GM18526 (cell line): ENCODE data around the gene SSR4.

ENCODE experiments used
- POLR2A ChIP-seq: IDR thresholded peaks from 3 replicates; pipeline ENCODE4 v1.6.1; 2011; ENCODE audit not compliant: insufficient read length; ENCODE audit errors: extremely low read depth

Gene SSR4

GRCh38 chrX:153794018-153794896 lies at the start of gene SSR4, which contains the start of gene IDH3G:
TSS of gene SSR4 (plus strand) at chrX:153794668. CDS start at chrX:153794688, 20 bp downstream.
TSS of gene IDH3G (minus strand) at chrX:153794375. CDS start at chrX:153794326, 49 bp downstream.
- peak; percentile 56 for TF ChIP-seq POLR2A

- TF ChIP-seq POLR2A = no peak
Observed at GRCh38 chrX:153746359-153746758, 48.1 kb upstream of the SSR4 start.

- no peak for TF ChIP-seq POLR2A
Observed at GRCh38 chrX:153750127-153750774, 44.2 kb upstream of the SSR4 start.

GRCh38 chrX:153755136-153755535 lies 39.3 kb upstream of the SSR4 start:
- TF ChIP-seq POLR2A = no peak

- no peak for TF ChIP-seq POLR2A
Observed at GRCh38 chrX:153761863-153762262, 32.6 kb upstream of the SSR4 start.

GRCh38 chrX:153762626-153763173 lies 31.8 kb upstream of the SSR4 start:
- no peak for TF ChIP-seq POLR2A

- no peak for TF ChIP-seq POLR2A
Observed at GRCh38 chrX:153763298-153763932, 31.1 kb upstream of the SSR4 start.

GRCh38 chrX:153763989-153764755 lies 30.3 kb upstream of the SSR4 start, which contains the start of gene PLXNB3:
TSS of gene PLXNB3 (plus strand) at chrX:153764249. CDS start at chrX:153765536, 1,287 bp downstream.
- no peak for TF ChIP-seq POLR2A

GRCh38 chrX:153764786-153765137 lies 29.7 kb upstream of the SSR4 start:
- no peak for TF ChIP-seq POLR2A

GRCh38 chrX:153765138-153766079 lies 29.1 kb upstream of the SSR4 start:
- TF ChIP-seq POLR2A = no peak

- TF ChIP-seq POLR2A = no peak
Observed at GRCh38 chrX:153766098-153766817, 28.2 kb upstream of the SSR4 start.

- no peak for TF ChIP-seq POLR2A
Observed at GRCh38 chrX:153766871-153767673, 27.4 kb upstream of the SSR4 start.
